Stimulated activated CD8-positive, alpha-beta memory T cell treated with anti-CD3 and anti-CD28 coated beads, Interleukin-12 subunit alpha, Interleukin-12 subunit beta, amount 100 ng/mL, for 24 hours (primary cell): ENCODE results near the gene MPPE1.
"Not testable (repeated sequence)": the region's sequence is repeated elsewhere in the genome, so short reads cannot be mapped to it uniquely, and the experiment has no call there.

ENCODE experiments used
- DNase-seq: peaks from one replicate; pipeline ENCODE4 v3.0.0-alpha.2; 2020; ENCODE audit errors: extremely low read depth

The MPPE1 gene

GRCh38 chr18:11925800-11926481, 17.8 kb upstream of the MPPE1 start:
- DNase-seq, result no peak

- DNase-seq, result no peak
Observed at GRCh38 chr18:11923450-11923849, 15.3 kb upstream of the MPPE1 start.

GRCh38 chr18:11919522-11919921, 11.4 kb upstream of the MPPE1 start:
- DNase-seq, result not testable (repeated sequence)

GRCh38 chr18:11916880-11917279, 8.8 kb upstream of the MPPE1 start:
- not testable (repeated sequence) for DNase-seq

GRCh38 chr18:11909591-11910026, 1.5 kb upstream of the MPPE1 start:
- DNase-seq, result no peak

- no peak for DNase-seq
Observed at GRCh38 chr18:11909061-11909455, 941 bp upstream of the MPPE1 start.

GRCh38 chr18:11906926-11907874, 917 bp downstream of the MPPE1 start:
- no peak for DNase-seq

- no peak for DNase-seq
Observed at GRCh38 chr18:11906176-11906575, 1.9 kb downstream of the MPPE1 start.

GRCh38 chr18:11905613-11906012, 2.5 kb downstream of the MPPE1 start:
- no peak for DNase-seq

- DNase-seq, result no peak
Observed at GRCh38 chr18:11902522-11903292, 5.4 kb downstream of the MPPE1 start.

- no peak for DNase-seq
Observed at GRCh38 chr18:11901826-11902438, 6.2 kb downstream of the MPPE1 start.

- no peak for DNase-seq
Observed at GRCh38 chr18:11899063-11899462, 9.1 kb downstream of the MPPE1 start.

- no peak for DNase-seq
Observed at GRCh38 chr18:11897781-11898180, 10.3 kb downstream of the MPPE1 start.

- not testable (repeated sequence) for DNase-seq
Observed at GRCh38 chr18:11892438-11892837, 15.7 kb downstream of the MPPE1 start.

- DNase-seq, result no peak
Observed at GRCh38 chr18:11891737-11892136, 16.4 kb downstream of the MPPE1 start.

- no peak for DNase-seq
Observed at GRCh38 chr18:11889284-11889683, 18.8 kb downstream of the MPPE1 start.

GRCh38 chr18:11888726-11889125, 19.4 kb downstream of the MPPE1 start:
- DNase-seq, result no peak

- no peak for DNase-seq
Observed at GRCh38 chr18:11887328-11888128, 20.6 kb downstream of the MPPE1 start.

- DNase-seq, result no peak
Observed at GRCh38 chr18:11886577-11887110, 21.5 kb downstream of the MPPE1 start.

- DNase-seq, result no peak
Observed at GRCh38 chr18:11885278-11885947, 22.7 kb downstream of the MPPE1 start.
